Tibial nerve (tissue), 3 donors: ENCODE data around the gene PGAM2.

Source experiments
- POLR2A ChIP-seq, 2 donors: fragments of 450-650 bp; IDR thresholded peaks; one replicate each; pipeline ENCODE4 v1.6.1; 2017; ENCODE audit warnings: antibody characterized with exemption in 2 of 2, mild to moderate bottlenecking in 2 of 2, moderate library complexity in 2 of 2
- TF ChIP-seq, protein P1 (sequence below), 5 experiments: fragments of 200-600 bp in 3 of 5; fragments of 450-650 bp in 2 of 5; sonication (generic) in 3 of 5; IDR thresholded peaks; one replicate each; pipeline ENCODE4 v1.5.1; 2016 to 2019; ENCODE audit warnings: antibody characterized with exemption in 5 of 5, mild to moderate bottlenecking in 3 of 5, moderate library complexity in 2 of 5

DNA sequence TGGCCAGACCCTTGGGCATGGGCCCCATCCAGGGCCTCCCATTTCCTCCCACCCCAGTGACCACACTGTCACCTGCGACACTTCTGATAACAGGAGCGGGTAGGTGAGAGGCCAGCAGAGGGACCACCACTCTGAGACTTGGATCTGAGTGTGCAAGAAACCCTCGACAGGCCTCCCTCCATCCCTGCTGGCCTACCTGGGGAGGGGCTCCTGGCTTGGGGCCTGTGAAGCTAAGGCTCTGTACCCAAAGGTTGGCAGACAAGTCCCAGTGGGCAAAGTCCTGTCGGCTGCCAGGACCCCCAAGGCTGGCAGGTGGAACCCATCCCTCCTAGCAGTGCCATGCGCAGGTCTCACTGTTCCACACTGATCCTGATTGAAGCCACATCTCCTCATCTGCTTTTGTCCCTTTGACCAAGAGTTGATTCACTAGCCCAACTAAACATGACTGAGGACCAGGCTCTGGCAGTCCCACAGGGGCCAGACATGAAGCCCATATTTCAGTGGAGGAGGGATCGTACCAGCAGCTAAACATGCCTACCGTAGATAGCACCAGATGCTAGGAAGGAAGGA, 1.2 kb upstream of the PGAM2 start:
- TF ChIP-seq, protein P1, sequence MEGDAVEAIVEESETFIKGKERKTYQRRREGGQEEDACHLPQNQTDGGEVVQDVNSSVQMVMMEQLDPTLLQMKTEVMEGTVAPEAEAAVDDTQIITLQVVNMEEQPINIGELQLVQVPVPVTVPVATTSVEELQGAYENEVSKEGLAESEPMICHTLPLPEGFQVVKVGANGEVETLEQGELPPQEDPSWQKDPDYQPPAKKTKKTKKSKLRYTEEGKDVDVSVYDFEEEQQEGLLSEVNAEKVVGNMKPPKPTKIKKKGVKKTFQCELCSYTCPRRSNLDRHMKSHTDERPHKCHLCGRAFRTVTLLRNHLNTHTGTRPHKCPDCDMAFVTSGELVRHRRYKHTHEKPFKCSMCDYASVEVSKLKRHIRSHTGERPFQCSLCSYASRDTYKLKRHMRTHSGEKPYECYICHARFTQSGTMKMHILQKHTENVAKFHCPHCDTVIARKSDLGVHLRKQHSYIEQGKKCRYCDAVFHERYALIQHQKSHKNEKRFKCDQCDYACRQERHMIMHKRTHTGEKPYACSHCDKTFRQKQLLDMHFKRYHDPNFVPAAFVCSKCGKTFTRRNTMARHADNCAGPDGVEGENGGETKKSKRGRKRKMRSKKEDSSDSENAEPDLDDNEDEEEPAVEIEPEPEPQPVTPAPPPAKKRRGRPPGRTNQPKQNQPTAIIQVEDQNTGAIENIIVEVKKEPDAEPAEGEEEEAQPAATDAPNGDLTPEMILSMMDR (IDR thresholded peaks at IDR 0.05) = no peak
- no peak for TF ChIP-seq POLR2A (IDR thresholded peaks at IDR 0.05)
